BLaER1 (cell line): Measurements from ENCODE around the gene SLCO3A1.

ENCODE experiments used
- H3K27ac ChIP-seq: shearing (Covaris generic); formaldehyde crosslinking; 2 replicates; pipeline ENCODE4 v1.8.1; 2022
- H3K27me3 ChIP-seq: shearing (Covaris generic); formaldehyde crosslinking; 2 replicates; pipeline ENCODE4 v1.8.1; 2022
- H3K36me3 ChIP-seq: shearing (Covaris generic); formaldehyde crosslinking; 2 replicates; pipeline ENCODE4 v1.8.1; 2022
- H3K4me1 ChIP-seq: shearing (Covaris generic); formaldehyde crosslinking; 2 replicates; pipeline ENCODE4 v1.8.1; 2022
- H3K4me2 ChIP-seq: shearing (Covaris generic); formaldehyde crosslinking; 2 replicates; pipeline ENCODE4 v1.8.1; 2022
- H3K4me3 ChIP-seq: shearing (Covaris generic); formaldehyde crosslinking; 2 replicates; pipeline ENCODE4 v1.8.1; 2022
- H3K9ac ChIP-seq: shearing (Covaris generic); formaldehyde crosslinking; 2 replicates; pipeline ENCODE4 v1.8.1; 2022
- H3K9me3 ChIP-seq: shearing (Covaris generic); formaldehyde crosslinking; 2 replicates; pipeline ENCODE4 v1.8.1; 2022
- H4K20me1 ChIP-seq: shearing (Covaris generic); formaldehyde crosslinking; 2 replicates; pipeline ENCODE4 v1.8.1; 2022
- Cebpa-rat ChIP-seq: shearing (Covaris generic); IDR thresholded peaks from 2 replicates; pipeline ENCODE4 v1.8.1; 2022

Gene SLCO3A1

DNA sequence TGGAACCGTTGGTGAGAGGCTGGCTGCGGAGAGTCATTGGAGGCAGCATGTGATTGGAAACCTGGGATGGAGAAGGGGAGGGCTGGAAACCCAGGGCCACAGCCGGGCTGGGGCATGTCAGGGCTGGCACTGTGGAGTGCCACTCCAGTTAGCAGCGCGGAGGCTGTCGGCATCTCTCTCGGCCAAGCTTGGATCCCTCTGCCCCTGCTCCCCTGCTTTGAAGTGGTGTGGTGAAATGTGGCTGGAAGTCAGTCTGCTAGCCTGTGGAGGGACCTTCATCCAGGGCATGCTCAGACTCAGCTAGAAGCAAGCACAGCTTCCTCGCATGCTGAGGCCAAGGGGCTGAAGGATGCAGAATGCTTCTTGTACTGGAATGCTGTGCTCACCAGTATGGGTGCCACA is 13.5 kb downstream of the SLCO3A1 start:
- Histone ChIP-seq H3K9me3 (peaks cover 11% of the 10 kb centered on the region; the same call in 1 of the 2 replicates), H3K27me3 (no peaks in the 10 kb centered on the region), H3K4me2 (no peak overlapping the region; the same call in 1 of the 2 replicates), H3K36me3 (no peaks in the 10 kb centered on the region), H3K9ac (no peak overlapping the region), H3K4me3 (no peak overlapping the region), H3K27ac (no peak overlapping the region), H3K4me1 (peaks cover 66% of the 10 kb centered on the region), H4K20me1 (peaks cover 23% of the 10 kb centered on the region; the same call in 1 of the 2 replicates)
- no peak for TF ChIP-seq Cebpa-rat

DNA sequence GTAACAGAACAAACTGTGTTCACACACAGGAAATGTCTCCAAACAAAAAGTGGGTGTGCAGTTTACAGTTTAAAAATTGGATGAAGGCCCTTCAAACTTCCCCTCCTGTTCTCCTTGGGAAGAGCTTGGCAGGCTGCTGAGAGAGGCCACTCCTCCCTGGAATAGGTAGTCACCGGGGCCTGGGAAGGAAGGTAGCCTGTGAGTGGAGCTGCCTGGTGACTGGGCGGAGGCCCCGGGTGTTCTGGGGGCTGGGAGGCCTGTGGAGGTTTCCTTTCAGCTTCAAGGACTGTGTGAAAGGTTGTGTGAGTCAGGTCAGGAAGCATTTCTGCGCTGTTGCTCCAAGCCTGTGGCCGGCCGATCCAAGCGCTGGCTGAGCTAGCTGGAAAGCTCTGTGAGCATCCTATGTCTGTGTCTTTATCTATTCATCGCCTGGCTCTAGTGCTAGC is 14.1 kb downstream of the SLCO3A1 start:
- Histone ChIP-seq H3K36me3 (no peaks in the 10 kb centered on the region), H3K4me1 (peaks cover 72% of the 10 kb centered on the region), H3K27ac (no peak overlapping the region), H4K20me1 (peaks cover 23% of the 10 kb centered on the region; the same call in 1 of the 2 replicates), H3K27me3 (no peaks in the 10 kb centered on the region), H3K9me3 (peaks cover 11% of the 10 kb centered on the region; the same call in 1 of the 2 replicates), H3K4me3 (no peak overlapping the region), H3K9ac (no peak overlapping the region), H3K4me2 (peak overlapping the region; percentile 4)
- no peak for TF ChIP-seq Cebpa-rat

DNA sequence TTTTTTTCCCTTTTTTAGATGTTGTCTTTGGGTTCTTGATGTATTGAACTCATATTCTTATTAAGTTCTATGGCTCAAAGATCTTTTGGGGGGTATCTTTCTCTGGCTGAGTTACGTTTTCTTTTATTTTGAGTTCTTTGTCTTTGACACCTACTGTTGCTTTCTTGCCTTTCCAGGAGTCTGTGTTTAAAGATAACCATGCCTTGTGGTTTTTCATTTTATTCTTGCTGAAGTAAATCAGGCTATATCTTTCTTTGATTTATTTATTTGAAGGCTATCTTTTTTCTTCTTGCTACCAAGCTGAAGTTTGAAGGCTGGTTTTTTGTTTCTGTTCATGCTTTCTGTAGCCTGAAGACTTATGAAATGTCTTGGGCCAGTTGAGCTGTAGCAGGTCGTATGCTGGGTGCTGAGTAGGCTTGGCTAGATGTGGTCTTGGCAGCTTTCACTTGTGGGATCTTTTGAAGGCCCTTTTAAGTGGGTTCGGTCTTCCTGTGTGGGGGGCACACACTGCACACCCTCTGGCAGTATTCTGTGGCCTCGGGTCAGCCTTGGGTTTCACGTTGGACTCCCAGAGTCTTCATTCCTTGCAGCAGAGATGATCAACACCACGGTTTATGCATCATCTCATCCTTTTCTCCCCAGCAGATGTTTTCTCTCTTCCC is 17.5 kb downstream of the SLCO3A1 start:
- H3K4me2 ChIP-seq = peak overlapping the region; percentile 55
- H3K9ac ChIP-seq = no peak overlapping the region
- no peak overlapping the region for H3K4me3 ChIP-seq
- H3K36me3 ChIP-seq = no peaks in the 10 kb centered on the region
- H3K4me1 ChIP-seq = peaks cover 55% of the 10 kb centered on the region
- TF ChIP-seq Cebpa-rat = no peak
- H3K9me3 ChIP-seq = peaks cover 11% of the 10 kb centered on the region; the same call in 1 of the 2 replicates
- no peak overlapping the region for H3K27ac ChIP-seq
- peaks cover 13% of the 10 kb centered on the region; the same call in 1 of the 2 replicates for H4K20me1 ChIP-seq
- H3K27me3 ChIP-seq = no peaks in the 10 kb centered on the region

DNA sequence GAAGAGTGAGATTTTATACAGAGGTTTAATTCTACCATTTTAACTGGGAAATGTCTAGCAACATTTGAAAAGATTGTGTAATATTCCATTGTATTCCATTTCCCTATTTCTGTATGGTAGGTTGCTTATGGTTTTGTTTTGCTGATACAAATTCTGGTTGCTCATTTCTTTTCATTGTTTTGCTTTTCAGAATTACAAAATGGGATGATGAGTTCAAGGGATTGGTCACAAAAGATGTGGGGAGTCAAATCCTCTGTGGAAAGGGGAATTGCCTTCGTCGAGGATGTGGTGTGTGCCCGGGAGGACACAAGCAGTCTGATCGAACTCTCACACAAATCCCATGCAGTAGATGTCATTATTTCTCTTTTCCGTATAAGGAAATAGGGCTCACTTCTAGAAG is 18.3 kb downstream of the SLCO3A1 start:
- Histone ChIP-seq H4K20me1 (peaks cover 5% of the 10 kb centered on the region; the same call in 1 of the 2 replicates), H3K4me1 (peaks cover 47% of the 10 kb centered on the region), H3K4me2 (peak overlapping the region; percentile 20; the same call in 1 of the 2 replicates), H3K9ac (no peak overlapping the region), H3K27ac (no peak overlapping the region), H3K9me3 (peaks cover 11% of the 10 kb centered on the region; the same call in 1 of the 2 replicates), H3K27me3 (no peaks in the 10 kb centered on the region), H3K36me3 (no peaks in the 10 kb centered on the region), H3K4me3 (no peak overlapping the region)
- TF ChIP-seq Cebpa-rat = no peak

DNA sequence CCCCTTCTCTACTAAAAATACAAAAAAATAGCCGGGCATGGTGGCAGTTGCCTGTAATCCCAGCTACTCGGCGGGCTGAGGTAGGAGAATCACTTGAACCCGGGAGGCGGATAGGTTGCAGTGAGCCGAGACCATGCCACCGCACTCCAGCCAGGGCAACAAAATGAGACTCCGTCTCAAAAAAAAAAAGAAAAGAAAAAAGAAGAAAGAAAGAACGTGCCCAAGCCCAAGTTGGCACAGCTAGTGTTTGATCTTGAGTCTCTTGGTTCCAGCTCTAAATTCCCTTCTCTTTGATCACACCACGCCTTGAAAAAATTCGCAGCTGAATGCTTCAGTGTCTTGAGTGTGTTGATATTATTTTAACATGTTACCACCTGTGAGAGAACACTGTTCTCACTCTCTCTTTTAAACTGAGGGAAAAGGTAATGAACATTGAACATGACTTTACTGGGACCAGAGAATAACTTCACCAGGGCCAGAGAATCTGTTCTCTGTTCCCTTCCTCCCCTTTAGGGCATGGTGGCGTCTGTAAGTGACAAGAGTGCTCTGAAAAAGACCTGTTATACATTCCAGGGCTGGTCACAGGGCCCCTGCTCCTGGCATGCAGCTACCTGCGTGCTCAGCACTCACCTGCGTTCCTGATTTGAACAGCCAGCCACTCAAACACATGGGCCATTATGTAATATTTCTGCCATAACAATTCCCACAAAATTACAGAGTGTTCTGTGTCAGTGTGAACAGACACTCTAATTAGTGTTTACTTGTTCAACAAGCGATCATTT is 19.0 kb downstream of the SLCO3A1 start:
- Histone ChIP-seq H3K36me3 (no peaks in the 10 kb centered on the region), H4K20me1 (no peaks in the 10 kb centered on the region), H3K9ac (no peak overlapping the region), H3K4me1 (peaks cover 40% of the 10 kb centered on the region), H3K27me3 (no peaks in the 10 kb centered on the region), H3K4me2 (peak overlapping the region; percentile 20; the same call in 1 of the 2 replicates), H3K9me3 (peaks cover 11% of the 10 kb centered on the region; the same call in 1 of the 2 replicates), H3K27ac (no peak overlapping the region), H3K4me3 (no peak overlapping the region)
- no peak for TF ChIP-seq Cebpa-rat

DNA sequence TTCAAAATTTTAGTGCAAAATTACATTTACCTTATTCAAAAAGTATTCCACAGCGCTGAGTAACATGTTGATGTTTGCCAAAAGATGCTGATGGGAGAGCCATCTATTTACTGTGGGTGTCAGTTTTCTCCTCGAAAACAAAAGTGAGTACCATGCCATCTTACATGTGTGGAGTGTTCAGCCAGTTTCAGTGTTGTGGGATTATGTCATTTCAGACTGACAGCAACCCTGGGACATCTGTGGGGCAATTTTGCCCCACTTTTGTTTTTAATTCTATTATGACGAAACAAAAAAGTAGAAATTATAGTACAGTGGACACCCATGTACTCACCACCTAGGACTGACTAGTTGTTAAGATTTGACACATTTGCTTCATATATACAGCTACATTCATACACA is 19.6 kb downstream of the SLCO3A1 start:
- no peak for TF ChIP-seq Cebpa-rat
- H3K4me2 ChIP-seq = no peak overlapping the region
- H3K36me3 ChIP-seq = no peaks in the 10 kb centered on the region
- H3K27ac ChIP-seq = no peak overlapping the region
- H4K20me1 ChIP-seq = no peaks in the 10 kb centered on the region
- no peaks in the 10 kb centered on the region for H3K27me3 ChIP-seq
- H3K9ac ChIP-seq = no peak overlapping the region
- H3K4me3 ChIP-seq = no peak overlapping the region
- H3K9me3 ChIP-seq = peaks cover 11% of the 10 kb centered on the region; the same call in 1 of the 2 replicates
- H3K4me1 ChIP-seq = peaks cover 34% of the 10 kb centered on the region

DNA sequence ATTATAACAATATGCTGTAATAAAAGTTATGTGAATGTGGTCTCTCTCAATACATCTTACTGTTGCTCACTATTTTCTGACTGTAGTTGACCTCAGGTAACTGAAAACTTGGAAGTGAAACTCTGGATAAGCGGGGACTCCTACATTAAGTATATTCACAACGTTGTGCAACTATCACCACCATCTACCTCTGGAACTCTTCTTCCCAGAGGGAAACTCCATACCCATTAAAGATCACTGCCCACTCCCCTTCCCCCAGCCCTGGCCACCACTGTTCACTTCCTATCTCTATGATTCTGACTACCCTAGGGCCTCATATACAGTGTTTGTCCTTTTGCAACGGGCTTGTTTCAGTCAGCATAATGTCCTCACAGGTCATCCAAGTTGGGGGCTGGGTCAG is 20.7 kb downstream of the SLCO3A1 start:
- no peak overlapping the region for H3K27ac ChIP-seq
- no peak overlapping the region for H3K4me3 ChIP-seq
- TF ChIP-seq Cebpa-rat = no peak
- H3K36me3 ChIP-seq = no peaks in the 10 kb centered on the region
- no peaks in the 10 kb centered on the region for H3K27me3 ChIP-seq
- H3K4me2 ChIP-seq = no peak overlapping the region
- H3K9me3 ChIP-seq = peaks cover 11% of the 10 kb centered on the region; the same call in 1 of the 2 replicates
- no peaks in the 10 kb centered on the region for H4K20me1 ChIP-seq
- no peak overlapping the region for H3K9ac ChIP-seq
- peaks cover 24% of the 10 kb centered on the region for H3K4me1 ChIP-seq

DNA sequence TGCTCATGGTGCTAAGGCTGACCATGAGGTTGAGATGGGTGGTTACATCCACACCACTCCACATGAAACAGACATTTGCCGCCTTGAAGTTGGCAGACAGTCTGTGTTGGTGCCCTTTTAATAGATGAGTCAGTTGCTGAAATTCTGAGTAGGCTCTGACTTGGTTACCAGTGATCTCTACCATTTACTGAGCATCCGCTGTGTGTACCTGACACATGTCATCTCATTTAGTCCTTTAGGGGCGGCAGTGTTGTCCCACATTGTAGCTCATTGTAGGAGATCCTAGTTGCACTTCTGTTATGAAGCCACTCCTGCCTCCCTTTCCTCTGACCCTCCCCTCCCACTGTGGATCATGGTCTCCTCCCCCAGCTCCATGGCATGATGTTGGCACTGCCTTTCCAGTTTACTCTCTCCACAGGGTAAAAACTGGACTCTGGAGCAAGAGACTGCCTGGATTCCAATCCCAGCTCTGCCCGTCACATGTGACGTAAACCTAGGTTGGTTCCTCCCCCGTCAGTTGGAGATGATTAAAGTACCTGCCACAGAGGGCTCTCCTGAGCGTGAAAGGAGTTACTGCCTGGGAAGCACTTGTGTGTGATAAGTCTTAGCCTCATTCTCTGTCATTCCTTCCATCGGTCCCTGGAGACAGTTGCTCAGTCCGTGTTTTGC is 21.6 kb downstream of the SLCO3A1 start:
- Histone ChIP-seq H3K4me3 (no peak overlapping the region), H3K4me2 (no peak overlapping the region), H3K27me3 (no peaks in the 10 kb centered on the region), H3K9ac (no peak overlapping the region), H3K36me3 (no peaks in the 10 kb centered on the region), H3K4me1 (peaks cover 24% of the 10 kb centered on the region), H4K20me1 (no peaks in the 10 kb centered on the region), H3K27ac (no peak overlapping the region), H3K9me3 (peaks cover 4% of the 10 kb centered on the region; the same call in 1 of the 2 replicates)
- TF ChIP-seq Cebpa-rat = no peak

DNA sequence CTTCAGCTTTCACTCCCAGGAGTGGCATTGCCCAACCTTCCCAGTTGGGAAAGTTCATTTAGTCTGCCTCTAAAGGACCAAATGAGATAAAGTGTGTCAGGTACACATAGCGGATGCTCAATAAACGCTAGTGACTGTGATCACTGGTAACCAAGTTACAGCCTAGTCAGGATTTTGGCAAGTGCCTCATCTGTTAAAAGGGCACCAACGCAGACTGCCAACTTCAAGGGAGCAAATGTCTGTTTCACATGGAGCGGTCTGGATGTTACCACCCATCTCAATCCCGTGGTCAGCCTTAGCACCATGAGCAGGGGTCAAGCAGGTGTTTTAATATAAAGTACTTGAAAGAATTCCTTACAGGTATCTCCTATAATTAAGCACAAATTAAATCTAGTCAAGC is 22.7 kb downstream of the SLCO3A1 start:
- H3K27ac ChIP-seq = no peak overlapping the region
- no peak overlapping the region for H3K4me3 ChIP-seq
- H3K36me3 ChIP-seq = no peaks in the 10 kb centered on the region
- no peak overlapping the region for H3K4me2 ChIP-seq
- no peak overlapping the region for H3K9ac ChIP-seq
- no peaks in the 10 kb centered on the region for H4K20me1 ChIP-seq
- peaks cover 19% of the 10 kb centered on the region for H3K4me1 ChIP-seq
- H3K9me3 ChIP-seq = no peaks in the 10 kb centered on the region
- no peaks in the 10 kb centered on the region for H3K27me3 ChIP-seq
- no peak for TF ChIP-seq Cebpa-rat
